Astrocyte (in vitro differentiated cells and primary cell): Measurements from ENCODE around the gene DYSF. TPM values are rescaled to one million over a fixed set of nuclear protein-coding genes. Genes with fewer than 3 reads are reported as not detected.

Source experiments
- DNase-seq: peaks from one replicate; pipeline ENCODE4 v3.0.0-alpha.2; 2010; ENCODE audit warnings: low read depth
- FAIRE-seq: peaks from 2 replicates; lab custom pipeline; 2011; peaks lifted over from hg19 to GRCh38; lab: Jason Lieb, UNC
- H2AFZ ChIP-seq: 2 replicates; pipeline ENCODE4 v1.6.0; 2012; ENCODE audit warnings: low read depth, low read length, inconsistent platforms
- H3K27ac ChIP-seq: 2 replicates; pipeline ENCODE4 v1.5.1; 2011; ENCODE audit warnings: low read depth, low read length, inconsistent platforms
- H3K27me3 ChIP-seq: 2 replicates; pipeline ENCODE4 v1.6.0; 2011; ENCODE audit warnings: low read length, inconsistent platforms; ENCODE audit not compliant: insufficient read depth
- H3K36me3 ChIP-seq: 2 replicates; pipeline ENCODE4 v1.5.1; 2011; ENCODE audit warnings: low read length, inconsistent platforms; ENCODE audit not compliant: insufficient read depth
- H3K4me1 ChIP-seq: 2 replicates; pipeline ENCODE4 v1.5.1; 2011; ENCODE audit warnings: low read length, inconsistent platforms; ENCODE audit not compliant: insufficient read depth
- H3K4me2 ChIP-seq: 2 replicates; pipeline ENCODE4 v1.6.0; 2012; ENCODE audit warnings: low read length, inconsistent platforms
- H3K4me3 ChIP-seq: 2 replicates; pipeline ENCODE4 v1.5.1; 2011; ENCODE audit warnings: low read depth, mild to moderate bottlenecking, low read length, inconsistent platforms; ENCODE audit not compliant: insufficient read depth
- H3K79me2 ChIP-seq: 2 replicates; pipeline ENCODE4 v1.6.0; 2012; ENCODE audit warnings: mild to moderate bottlenecking, low read length, inconsistent platforms; ENCODE audit not compliant: insufficient read depth
- H3K9ac ChIP-seq: 2 replicates; pipeline ENCODE4 v1.6.0; 2012; ENCODE audit warnings: mild to moderate bottlenecking, low read length, inconsistent platforms
- H3K9me3 ChIP-seq: 2 replicates; pipeline ENCODE4 v1.5.1; 2012; ENCODE audit warnings: low read depth, mild to moderate bottlenecking, low read length, inconsistent platforms; ENCODE audit not compliant: insufficient read depth
- H4K20me1 ChIP-seq: 2 replicates; pipeline ENCODE4 v1.6.0; 2012; ENCODE audit warnings: low read length, inconsistent platforms; ENCODE audit not compliant: insufficient read depth
- H3K27ac Mint-ChIP-seq: one replicate; pipeline ENCODE4 v1.8.0; 2021; ENCODE audit warnings: mild to moderate bottlenecking, mixed read lengths; ENCODE audit not compliant: unreplicated experiment
- H3K27me3 Mint-ChIP-seq: one replicate; pipeline ENCODE4 v1.8.0; 2021; ENCODE audit warnings: low read depth, mixed read lengths; ENCODE audit not compliant: unreplicated experiment
- H3K36me3 Mint-ChIP-seq: one replicate; pipeline ENCODE4 v1.8.0; 2021; ENCODE audit warnings: low read depth, mixed read lengths; ENCODE audit not compliant: unreplicated experiment
- H3K4me1 Mint-ChIP-seq: one replicate; pipeline ENCODE4 v1.8.0; 2021; ENCODE audit warnings: low read depth, mixed read lengths; ENCODE audit not compliant: unreplicated experiment
- H3K4me3 Mint-ChIP-seq: one replicate; pipeline ENCODE4 v1.8.0; 2021; ENCODE audit warnings: mild to moderate bottlenecking, moderate library complexity, mixed read lengths; ENCODE audit not compliant: unreplicated experiment
- H3K9me3 Mint-ChIP-seq: one replicate; pipeline ENCODE4 v1.8.0; 2021; ENCODE audit warnings: mild to moderate bottlenecking, mixed read lengths; ENCODE audit not compliant: unreplicated experiment
- CTCF ChIP-seq: IDR thresholded peaks from 2 replicates; pipeline ENCODE4 v1.5.1; 2011; ENCODE audit warnings: low read depth, mild to moderate bottlenecking, inconsistent platforms, low read length, moderate library complexity; ENCODE audit not compliant: insufficient read depth
- EZH2 ChIP-seq: IDR thresholded peaks from 2 replicates; pipeline ENCODE4 v1.6.1; 2012; ENCODE audit warnings: mild to moderate bottlenecking, low read length, inconsistent platforms; ENCODE audit not compliant: insufficient read depth
- total RNA-seq: library from RNA; stranded (reverse); gene quantifications from 2 replicates; pipeline ENCODE4 v1.2.1, GENCODE V29; 2021

Gene DYSF
- total RNA-seq, 1 donor from 2014 or later, result 123 TPM

- Mint-ChIP-seq H3K27me3 (peaks cover 18% of the 10 kb centered on the region), H3K4me1 (no peaks in the 10 kb centered on the region), H3K4me3 (no peak overlapping the region), H3K9me3 (peaks cover 8% of the 10 kb centered on the region), H3K36me3 (peaks cover 63% of the 10 kb centered on the region), H3K27ac (no peak overlapping the region)
- Histone ChIP-seq H3K4me2 (no peak overlapping the region), H2AFZ (no peak overlapping the region), H4K20me1 (no peaks in the 10 kb centered on the region), H3K27ac (no peak overlapping the region), H3K79me2 (no peaks in the 10 kb centered on the region), H3K4me3 (no peak overlapping the region), H3K36me3 (no peaks in the 10 kb centered on the region), H3K4me1 (no peaks in the 10 kb centered on the region), H3K9ac (no peak overlapping the region), H3K27me3 (no peaks in the 10 kb centered on the region), H3K9me3 (no peaks in the 10 kb centered on the region)
- TF ChIP-seq EZH2 (no peak), CTCF (no peak)
- FAIRE-seq (no peak), DNase-seq (no peak)
These were observed 217.1 kb downstream of the DYSF start for GRCh38 chr2:71670430-71670795.

GRCh38 chr2:71671203-71671854 is 218.0 kb downstream of the DYSF start:
- H3K4me3 ChIP-seq, result no peak overlapping the region
- H4K20me1 ChIP-seq, result no peaks in the 10 kb centered on the region
- H3K27ac ChIP-seq, result no peak overlapping the region
- no peak for DNase-seq
- H3K36me3 ChIP-seq, result no peaks in the 10 kb centered on the region
- peaks cover 59% of the 10 kb centered on the region for H3K36me3 Mint-ChIP-seq
- H3K4me3 Mint-ChIP-seq, result no peak overlapping the region
- H3K27me3 ChIP-seq, result no peaks in the 10 kb centered on the region
- no peak for FAIRE-seq
- no peak overlapping the region for H3K27ac Mint-ChIP-seq
- no peaks in the 10 kb centered on the region for H3K4me1 ChIP-seq
- H3K9me3 Mint-ChIP-seq, result peaks cover 8% of the 10 kb centered on the region
- H3K9ac ChIP-seq, result no peak overlapping the region
- H3K79me2 ChIP-seq, result no peaks in the 10 kb centered on the region
- H3K4me1 Mint-ChIP-seq, result no peaks in the 10 kb centered on the region
- no peak overlapping the region for H3K4me2 ChIP-seq
- H3K27me3 Mint-ChIP-seq, result peaks cover 18% of the 10 kb centered on the region
- TF ChIP-seq CTCF (no peak), EZH2 (no peak)
- no peak overlapping the region for H2AFZ ChIP-seq
- no peaks in the 10 kb centered on the region for H3K9me3 ChIP-seq

- FAIRE-seq, result no peak
- H3K27ac Mint-ChIP-seq, result no peak overlapping the region
These were observed 218.8 kb downstream of the DYSF start for GRCh38 chr2:71671895-71672825.

More at GRCh38 chr2:71671895-71672825, 218.8 kb downstream of the DYSF start:
- Histone ChIP-seq H3K9me3 (no peaks in the 10 kb centered on the region), H3K4me1 (no peaks in the 10 kb centered on the region), H3K4me3 (no peak overlapping the region), H3K27ac (no peak overlapping the region), H3K79me2 (no peaks in the 10 kb centered on the region), H4K20me1 (no peaks in the 10 kb centered on the region), H2AFZ (no peak overlapping the region), H3K36me3 (no peaks in the 10 kb centered on the region), H3K4me2 (no peak overlapping the region), H3K9ac (no peak overlapping the region), H3K27me3 (no peaks in the 10 kb centered on the region)
- no peaks in the 10 kb centered on the region for H3K4me1 Mint-ChIP-seq
- no peak for DNase-seq
- no peak for TF ChIP-seq CTCF
- no peak for TF ChIP-seq EZH2
- no peak overlapping the region for H3K4me3 Mint-ChIP-seq
- peaks cover 50% of the 10 kb centered on the region for H3K36me3 Mint-ChIP-seq
- H3K27me3 Mint-ChIP-seq, result peaks cover 16% of the 10 kb centered on the region
- peaks cover 8% of the 10 kb centered on the region for H3K9me3 Mint-ChIP-seq
